K562 (cell line): ENCODE measurements around the gene GPR107. TPM values are rescaled to one million over a fixed set of nuclear protein-coding genes. Genes with fewer than 3 reads are reported as not detected.

Experiments used
- ARID3B ChIP-seq: fragments of 250-450 bp; sonication (Bioruptor Pico); IDR thresholded peaks from 2 replicates; pipeline ENCODE4 v1.4.0; 2020; ENCODE audit warnings: borderline replicate concordance
- ATF4 ChIP-seq: fragments of 450-650 bp; formaldehyde crosslinking; IDR thresholded peaks from 2 replicates; pipeline ENCODE4 v1.4.0; 2022; ENCODE audit warnings: mild to moderate bottlenecking, moderate library complexity
- HMBOX1 ChIP-seq: sonication (generic); IDR thresholded peaks from 2 replicates; pipeline ENCODE4 v1.6.1; 2016
- MYNN ChIP-seq, 2 experiments: sonication (generic); formaldehyde crosslinking in 1 of 2; IDR thresholded peaks; 2 replicates each; pipeline versions ENCODE4 v1.5.0 to v1.6.1; 2016 to 2020; ENCODE audit warnings: antibody characterized with exemption in 1 of 2, missing genetic modification reagents in 1 of 2
- NCOR1 ChIP-seq: fragments of 450-650 bp; IDR thresholded peaks from 2 replicates; pipeline ENCODE4 v1.6.1; 2016; ENCODE audit warnings: mild to moderate bottlenecking, moderate library complexity
- NR2F6 ChIP-seq: fragments of 450-650 bp; formaldehyde crosslinking; IDR thresholded peaks from 2 replicates; pipeline ENCODE4 v1.4.0; 2020; ENCODE audit warnings: mild to moderate bottlenecking
- PHF21A ChIP-seq: fragments of 450-650 bp; IDR thresholded peaks from 2 replicates; pipeline ENCODE4 v1.6.1; 2017; ENCODE audit warnings: low read depth, borderline replicate concordance
- SETDB1 ChIP-seq: IDR thresholded peaks from one replicate; pipeline ENCODE4 v1.6.1; 2012; ENCODE audit warnings: low read length, control low read depth, inconsistent platforms
- TRIM24 ChIP-seq, 2 experiments: fragments of 450-650 bp; IDR thresholded peaks; 2 replicates each; pipeline ENCODE4 v1.6.1; 2016
- USF2 ChIP-seq: sonication (generic); formaldehyde crosslinking; IDR thresholded peaks from 2 replicates; pipeline ENCODE4 v1.5.0; 2020; ENCODE audit warnings: missing genetic modification reagents
- XRCC4 ChIP-seq: IDR thresholded peaks from one replicate; pipeline ENCODE4 v1.6.1; 2011; ENCODE audit not compliant: insufficient read depth, insufficient read length; ENCODE audit errors: extremely low read depth
- ZNF184 ChIP-seq: sonication (generic); formaldehyde crosslinking; IDR thresholded peaks from 2 replicates; pipeline ENCODE4 v1.5.0; 2020; ENCODE audit warnings: missing genetic modification reagents
- ZNF224 ChIP-seq: sonication (generic); formaldehyde crosslinking; IDR thresholded peaks from 2 replicates; pipeline ENCODE4 v1.8.0; 2022; ENCODE audit warnings: mild to moderate bottlenecking, missing genetic modification reagents
- ZNF395 ChIP-seq: fragments of 200-800 bp; sonication (Bioruptor generic); IDR thresholded peaks from 2 replicates; pipeline ENCODE4 v1.6.1; 2017; ENCODE audit warnings: missing genetic modification characterization, missing compliant biosample characterization
- ZNF507 ChIP-seq: conservative IDR thresholded peaks from 2 replicates; pipeline ENCODE4 v1.6.1; 2017; ENCODE audit warnings: missing genetic modification characterization, missing compliant biosample characterization
- ZNF551 ChIP-seq: fragments of 250-450 bp; sonication (Bioruptor Pico); IDR thresholded peaks from 2 replicates; pipeline ENCODE4 v1.5.0; 2021; ENCODE audit warnings: mild to moderate bottlenecking, moderate library complexity
- ZNF609 ChIP-seq: sonication (generic); formaldehyde crosslinking; IDR thresholded peaks from 2 replicates; pipeline ENCODE4 v1.8.1; 2023; ENCODE audit warnings: missing genetic modification reagents, mild to moderate bottlenecking, borderline replicate concordance
- ZSCAN32 ChIP-seq: fragments of 450-650 bp; formaldehyde crosslinking; IDR thresholded peaks from 2 replicates; pipeline ENCODE4 v1.4.0; 2020; ENCODE audit warnings: mild to moderate bottlenecking, moderate library complexity
- polyA plus RNA-seq, 8 experiments: library from polyadenylated mRNA; depleted of rRNA in 4 of 8; stranded (reverse) in 5 of 8; unstranded in 3 of 8; fragments of >200 nt; fragmentation: Nextera tagmentation in 2 of 8; fragmentation: Illumina TruSeq in 1 of 8; extraction: Ambion mirVana in 2 of 8; extraction: Trizol in 1 of 8; gene quantifications; 2 replicates each; pipeline versions ENCODE4 v1.2.1 to v1.2.3, GENCODE V29; 2011 to 2014; ENCODE audit warnings: inconsistent platforms in 1 of 8, missing spikeins in 1 of 8
- total RNA-seq, 7 experiments: library from RNA; depleted of rRNA in 6 of 7; stranded (reverse); fragments of >200 nt in 6 of 7; fragmentation: Illumina TruSeq in 2 of 7; extraction: Trizol in 2 of 7; gene quantifications; 2 replicates each; pipeline versions ENCODE4 v1.2.1 to v1.2.3, GENCODE V29; 2011 to 2021; ENCODE audit warnings: low replicate concordance in 1 of 7

GPR107 gene
- total and polyA plus RNA-seq, 9 of the 15 experiments (the other 6 are each of a cell fraction or from before 2014, with no cell fraction given): 3.2 to 34.6 (median 14.4) TPM

GRCh38 chr9:130150779-130151382 lies 97.2 kb downstream of the GPR107 start (continued):
- peak; percentile 87 for TF ChIP-seq ATF4 (CRISPR knock-in tag)
- no peak for TF ChIP-seq SETDB1
- TF ChIP-seq ZNF184 (CRISPR knock-in tag): no peak
- TF ChIP-seq TRIM24 (IDR thresholded peaks at IDR 0.05): peak; percentile 57 to 61; a peak in 3 of 4 replicates
- no peak for TF ChIP-seq MYNN (IDR thresholded peaks at IDR 0.05)
- no peak for TF ChIP-seq MYNN (CRISPR knock-in tag; IDR thresholded peaks at IDR 0.05)
- peak; percentile 100 for TF ChIP-seq ZNF395 (CRISPR knock-in tag)
- peak; percentile 85 for TF ChIP-seq NCOR1
- no peak for TF ChIP-seq ARID3B (CRISPR knock-in tag)
- peak; percentile 88 for TF ChIP-seq ZSCAN32
- TF ChIP-seq XRCC4: no peak
- TF ChIP-seq ZNF224 (CRISPR knock-in tag): no peak
- no peak for TF ChIP-seq NR2F6
- no peak for TF ChIP-seq HMBOX1
- peak; percentile 36; the same call in 1 of the 2 replicates for TF ChIP-seq ZNF507
- no peak for TF ChIP-seq ZNF609 (CRISPR knock-in tag)
- TF ChIP-seq PHF21A: no peak
- no peak for TF ChIP-seq USF2 (CRISPR knock-in tag)
- 0 out of 2 replicates have a peak, but pooled peaks have one; percentile 39 for TF ChIP-seq ZNF551 (CRISPR knock-in tag)
